Measurements from ENCODE around the gene SERPINH1.

- no peak for TF ChIP-seq CTCF (IDR thresholded peaks at IDR 0.05)
- no peak for TF ChIP-seq POLR2A (IDR thresholded peaks at IDR 0.05)
- no peak for TF ChIP-seq POLR2AphosphoS5 (IDR thresholded peaks at IDR 0.05)
Measured at GRCh38 chr11:75616281-75616680, 54.2 kb downstream of the SERPINH1 start.
